Heart left ventricle (tissue), 13 donors: ENCODE measurements around the gene ARL1.

Experiments
- POLR2A ChIP-seq, 2 donors: fragments of 450-650 bp; IDR thresholded peaks; one replicate each; pipeline ENCODE4 v1.6.1; 2017; ENCODE audit warnings: antibody characterized with exemption in 2 of 2, mild to moderate bottlenecking in 2 of 2, moderate library complexity in 2 of 2
- TF ChIP-seq, protein P1 (sequence below), 12 donors: fragments of 200-600 bp; sonication (generic) in 4 of 12; IDR thresholded peaks; one replicate each; pipeline versions ENCODE4 v1.5.0 to v1.8.0; 2018 to 2022; ENCODE audit warnings: antibody characterized with exemption in 12 of 12, mild to moderate bottlenecking in 5 of 12
- donor health status: ischemic (EF 13 %, LVEDD 7.1; RV severe dilation, severe dysfunction).
- donor health status: DM: no; HTN: yes; CAD: no.
- donor health status: DM: no; HTN: no; CAD: no.
- donor health status: ischemic (EF 25% LVEDD 6.9; RV normal size, moderate dysfunction).
- donor health status: ischemic (EF 25% LVEDD 5.7; RV mildly dilated, moderate dysfunction).
- donor health status: ischemic (EF 35%, LVEDD 5.7; RV mildly dilated, moderate dysfunction).
- donor health status: nonischemic (EF 11% LVEDD 7.7; RV severe dilation, severe dysfunction).
- donor health status: DM: yes; HTN: yes; CAD: no.
- donor health status: PGD.
- donor health status: ischemic (EF 29% LVEDD 5.4; RV normal size, mild dysfunction).
- donor health status: nonischemic (EF 23%, LVEDD 6.1; RV moderate dilation, normal function).

DNA sequence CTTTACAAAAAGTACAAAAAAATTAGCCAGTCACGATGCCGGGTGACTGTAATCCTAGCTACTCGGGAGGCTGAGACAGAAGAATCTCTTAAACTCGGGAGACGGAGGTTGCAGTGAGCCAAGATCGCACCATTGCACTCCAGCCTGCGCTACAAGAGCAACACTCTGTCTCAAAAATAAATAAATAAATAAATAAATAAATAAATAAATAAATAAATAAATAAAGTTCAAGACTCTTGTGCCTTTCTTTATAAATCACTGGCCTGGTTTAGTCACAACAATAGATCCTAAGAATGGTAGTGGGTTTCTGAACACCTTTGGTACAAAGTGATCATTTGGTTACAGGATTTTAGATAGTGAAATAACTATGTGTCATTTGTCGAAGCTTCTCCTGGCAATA lies 46.1 kb downstream of the ARL1 start:
- TF ChIP-seq, protein P1, sequence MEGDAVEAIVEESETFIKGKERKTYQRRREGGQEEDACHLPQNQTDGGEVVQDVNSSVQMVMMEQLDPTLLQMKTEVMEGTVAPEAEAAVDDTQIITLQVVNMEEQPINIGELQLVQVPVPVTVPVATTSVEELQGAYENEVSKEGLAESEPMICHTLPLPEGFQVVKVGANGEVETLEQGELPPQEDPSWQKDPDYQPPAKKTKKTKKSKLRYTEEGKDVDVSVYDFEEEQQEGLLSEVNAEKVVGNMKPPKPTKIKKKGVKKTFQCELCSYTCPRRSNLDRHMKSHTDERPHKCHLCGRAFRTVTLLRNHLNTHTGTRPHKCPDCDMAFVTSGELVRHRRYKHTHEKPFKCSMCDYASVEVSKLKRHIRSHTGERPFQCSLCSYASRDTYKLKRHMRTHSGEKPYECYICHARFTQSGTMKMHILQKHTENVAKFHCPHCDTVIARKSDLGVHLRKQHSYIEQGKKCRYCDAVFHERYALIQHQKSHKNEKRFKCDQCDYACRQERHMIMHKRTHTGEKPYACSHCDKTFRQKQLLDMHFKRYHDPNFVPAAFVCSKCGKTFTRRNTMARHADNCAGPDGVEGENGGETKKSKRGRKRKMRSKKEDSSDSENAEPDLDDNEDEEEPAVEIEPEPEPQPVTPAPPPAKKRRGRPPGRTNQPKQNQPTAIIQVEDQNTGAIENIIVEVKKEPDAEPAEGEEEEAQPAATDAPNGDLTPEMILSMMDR (IDR thresholded peaks at IDR 0.05), result no peak
- no peak for TF ChIP-seq POLR2A (IDR thresholded peaks at IDR 0.05)
